H9 (cell line): ENCODE data around the gene IFT57. TPM values are rescaled to one million over a fixed set of nuclear protein-coding genes. Genes with fewer than 3 reads are reported as not detected.

Experiments
- DNase-seq: peaks from one replicate; pipeline ENCODE4 v3.0.0-alpha.2; 2017
- H2AFZ ChIP-seq: one replicate; pipeline ENCODE4 v1.6.1; 2013; ENCODE audit warnings: mild to moderate bottlenecking, low read length, control low read depth, moderate library complexity
- H2AK5ac ChIP-seq: 2 replicates; pipeline ENCODE4 v1.6.1; 2013; ENCODE audit warnings: low read length, control low read depth, mixed read lengths; ENCODE audit not compliant: insufficient read length
- H2BK120ac ChIP-seq: one replicate; pipeline ENCODE4 v1.6.1; 2013; ENCODE audit warnings: low read depth, mild to moderate bottlenecking, low read length, control low read depth, inconsistent platforms; ENCODE audit not compliant: poor library complexity, severe bottlenecking
- H2BK12ac ChIP-seq: 2 replicates; pipeline ENCODE4 v1.6.1; 2013; ENCODE audit warnings: low read length, control low read depth, mixed read lengths, low read depth; ENCODE audit not compliant: insufficient read length
- H2BK15ac ChIP-seq: 2 replicates; pipeline ENCODE4 v1.6.1; 2013; ENCODE audit warnings: low read depth, low read length, control low read depth
- H2BK20ac ChIP-seq: one replicate; pipeline ENCODE4 v1.6.1; 2013; ENCODE audit warnings: low read depth, mild to moderate bottlenecking, low read length, control low read depth, inconsistent platforms; ENCODE audit not compliant: poor library complexity, severe bottlenecking
- H2BK5ac ChIP-seq: 2 replicates; pipeline ENCODE4 v1.6.1; 2013; ENCODE audit warnings: low read length, control low read depth, mixed read lengths; ENCODE audit not compliant: insufficient read length
- H3K14ac ChIP-seq: 2 replicates; pipeline ENCODE4 v1.6.1; 2013; ENCODE audit warnings: low read length, control low read depth; ENCODE audit not compliant: insufficient read depth
- H3K18ac ChIP-seq: 2 replicates; pipeline ENCODE4 v1.6.1; 2013; ENCODE audit warnings: low read depth, mild to moderate bottlenecking, mixed read lengths, low read length, control low read depth; ENCODE audit not compliant: insufficient read length
- H3K23ac ChIP-seq: 2 replicates; pipeline ENCODE4 v1.6.1; 2013; ENCODE audit warnings: low read length, control low read depth, mixed read lengths, low read depth; ENCODE audit not compliant: insufficient read length
- H3K23me2 ChIP-seq: 2 replicates; pipeline ENCODE4 v1.6.1; 2013; ENCODE audit warnings: low read depth, mild to moderate bottlenecking, mixed read lengths, low read length, control low read depth; ENCODE audit not compliant: insufficient read length, poor library complexity, severe bottlenecking
- H3K27ac ChIP-seq: 2 replicates; pipeline ENCODE4 v1.5.1; 2013; ENCODE audit warnings: low read length, control low read depth, mixed read lengths, low read depth; ENCODE audit not compliant: insufficient read length
- H3K27me3 ChIP-seq: 2 replicates; pipeline ENCODE4 v1.6.1; 2013; ENCODE audit warnings: low read length, control low read depth, inconsistent platforms; ENCODE audit not compliant: insufficient read depth
- H3K4ac ChIP-seq: 2 replicates; pipeline ENCODE4 v1.6.1; 2013; ENCODE audit warnings: low read depth, mild to moderate bottlenecking, control low read depth, inconsistent platforms, low read length, moderate library complexity
- H3K4me1 ChIP-seq: 2 replicates; pipeline ENCODE4 v1.6.1; 2013; ENCODE audit warnings: low read length, control low read depth, inconsistent platforms; ENCODE audit not compliant: insufficient read depth
- H3K4me2 ChIP-seq: 2 replicates; pipeline ENCODE4 v1.6.1; 2013; ENCODE audit warnings: low read length, control low read depth, mixed read lengths; ENCODE audit not compliant: insufficient read length, insufficient read depth
- H3K56ac ChIP-seq: 2 replicates; pipeline ENCODE4 v1.6.1; 2013; ENCODE audit warnings: low read depth, mild to moderate bottlenecking, mixed read lengths, low read length, control low read depth; ENCODE audit not compliant: insufficient read length
- H3K79me1 ChIP-seq: 2 replicates; pipeline ENCODE4 v1.6.1; 2013; ENCODE audit warnings: low read depth, mild to moderate bottlenecking, moderate library complexity, low read length, control low read depth, inconsistent platforms; ENCODE audit not compliant: insufficient read depth, poor library complexity, severe bottlenecking
- H3K79me2 ChIP-seq: 2 replicates; pipeline ENCODE4 v1.6.1; 2013; ENCODE audit warnings: low read length, control low read depth, inconsistent platforms; ENCODE audit not compliant: insufficient read depth
- H3K9ac ChIP-seq: 2 replicates; pipeline ENCODE4 v1.6.1; 2013; ENCODE audit warnings: low read length, control low read depth, mixed read lengths; ENCODE audit not compliant: insufficient read length; ENCODE audit errors: extremely low read depth
- H3K9me3 ChIP-seq: one replicate; pipeline ENCODE4 v1.6.1; 2013; ENCODE audit warnings: low read depth, low read length, inconsistent platforms; ENCODE audit not compliant: control insufficient read depth
- H3T11ph ChIP-seq: one replicate; pipeline ENCODE4 v1.6.1; 2013; ENCODE audit warnings: mild to moderate bottlenecking, low read length, control low read depth, inconsistent platforms
- H4K20me1 ChIP-seq: one replicate; pipeline ENCODE4 v1.6.1; 2013; ENCODE audit not compliant: control insufficient read depth, insufficient read length, insufficient read depth
- H4K5ac ChIP-seq: 2 replicates; pipeline ENCODE4 v1.6.1; 2013; ENCODE audit warnings: low read depth, mild to moderate bottlenecking, mixed read lengths, low read length, control low read depth; ENCODE audit not compliant: insufficient read length
- H4K8ac ChIP-seq: replicated peaks from 2 replicates; pipeline ENCODE4 v1.6.1; 2013; ENCODE audit warnings: low read length, control low read depth, mixed read lengths, low read depth; ENCODE audit not compliant: insufficient read length
- H4K91ac ChIP-seq: 2 replicates; pipeline ENCODE4 v1.6.1; 2013; ENCODE audit warnings: low read depth, mild to moderate bottlenecking, moderate library complexity, mixed read lengths, low read length, control low read depth; ENCODE audit not compliant: insufficient read length
- H3K27ac Mint-ChIP-seq, 3 experiments: 2 replicates in 2 of 3; 3 replicates in 1 of 3; pipeline ENCODE4 v1.8.0; 2020 to 2021; ENCODE audit warnings: mixed read lengths in 3 of 3, mild to moderate bottlenecking in 1 of 3, moderate library complexity in 1 of 3
- H3K27me3 Mint-ChIP-seq: 2 replicates; pipeline ENCODE4 v1.8.0; 2021; ENCODE audit warnings: low read depth, mild to moderate bottlenecking, moderate library complexity, mixed read lengths
- H3K36me3 Mint-ChIP-seq, 3 experiments: 2 replicates in 2 of 3; 3 replicates in 1 of 3; pipeline ENCODE4 v1.8.0; 2020 to 2021; ENCODE audit warnings: low read depth in 3 of 3, mixed read lengths in 3 of 3; ENCODE audit not compliant: insufficient read depth in 1 of 3
- H3K4me1 Mint-ChIP-seq, 2 experiments: 2 replicates each; pipeline ENCODE4 v1.8.0; 2020; ENCODE audit warnings: mixed read lengths in 2 of 2
- H3K4me3 Mint-ChIP-seq, 2 experiments: 2 replicates in 1 of 2; 3 replicates in 1 of 2; pipeline ENCODE4 v1.8.0; 2020 to 2021; ENCODE audit warnings: mild to moderate bottlenecking in 2 of 2, mixed read lengths in 2 of 2, moderate library complexity in 1 of 2
- H3K9me3 Mint-ChIP-seq, 2 experiments: 2 replicates in 1 of 2; 3 replicates in 1 of 2; pipeline ENCODE4 v1.8.0; 2020; ENCODE audit warnings: mild to moderate bottlenecking in 2 of 2, mixed read lengths in 2 of 2, moderate library complexity in 1 of 2
- WGBS: extraction: QIAGEN DNeasy Blood & Tissue Kit; methylation state at CpG from one replicate; pipeline ENCODE4 v1.1.7; 2013; ENCODE audit warnings: missing lambda C conversion rate, low lambda C conversion rate, mixed read lengths; ENCODE audit not compliant: insufficient read length; ENCODE audit errors: extremely low coverage; 5-methylcytosine and 5-hydroxymethylcytosine counted together
- total RNA-seq: library from RNA; stranded (reverse); gene quantifications from 2 replicates; pipeline ENCODE4 v1.2.1, GENCODE V29; 2021
- TF ChIP-seq, protein P1 (sequence below): fragments of 200-600 bp; sonication (generic); conservative IDR thresholded peaks from 3 replicates; pipeline ENCODE4 v1.8.0; 2021; ENCODE audit warnings: antibody characterized with exemption, mild to moderate bottlenecking

IFT57 gene
- total RNA-seq, 1 experiment from 2014 or later = 21.4 TPM

- no peaks in the 10 kb centered on the region for H3K27me3 ChIP-seq
- H3K9me3 ChIP-seq = no peaks in the 10 kb centered on the region
- no peak overlapping the region for H2AK5ac ChIP-seq
- H3K14ac ChIP-seq = no peak overlapping the region
- no peak overlapping the region for H2BK20ac ChIP-seq
- no peak overlapping the region for H2BK15ac ChIP-seq
- no CpG with 5 or more reads among the region's 3 CpGs for WGBS
- TF ChIP-seq, protein P1, sequence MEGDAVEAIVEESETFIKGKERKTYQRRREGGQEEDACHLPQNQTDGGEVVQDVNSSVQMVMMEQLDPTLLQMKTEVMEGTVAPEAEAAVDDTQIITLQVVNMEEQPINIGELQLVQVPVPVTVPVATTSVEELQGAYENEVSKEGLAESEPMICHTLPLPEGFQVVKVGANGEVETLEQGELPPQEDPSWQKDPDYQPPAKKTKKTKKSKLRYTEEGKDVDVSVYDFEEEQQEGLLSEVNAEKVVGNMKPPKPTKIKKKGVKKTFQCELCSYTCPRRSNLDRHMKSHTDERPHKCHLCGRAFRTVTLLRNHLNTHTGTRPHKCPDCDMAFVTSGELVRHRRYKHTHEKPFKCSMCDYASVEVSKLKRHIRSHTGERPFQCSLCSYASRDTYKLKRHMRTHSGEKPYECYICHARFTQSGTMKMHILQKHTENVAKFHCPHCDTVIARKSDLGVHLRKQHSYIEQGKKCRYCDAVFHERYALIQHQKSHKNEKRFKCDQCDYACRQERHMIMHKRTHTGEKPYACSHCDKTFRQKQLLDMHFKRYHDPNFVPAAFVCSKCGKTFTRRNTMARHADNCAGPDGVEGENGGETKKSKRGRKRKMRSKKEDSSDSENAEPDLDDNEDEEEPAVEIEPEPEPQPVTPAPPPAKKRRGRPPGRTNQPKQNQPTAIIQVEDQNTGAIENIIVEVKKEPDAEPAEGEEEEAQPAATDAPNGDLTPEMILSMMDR = no peak
- no peak for DNase-seq
- no peak overlapping the region for H3K56ac ChIP-seq
- no peak overlapping the region for H3T11ph ChIP-seq
- H2BK5ac ChIP-seq = no peak overlapping the region
- H3K9ac ChIP-seq = no peak overlapping the region
- H4K20me1 ChIP-seq = no peaks in the 10 kb centered on the region
- no peak overlapping the region for H4K8ac ChIP-seq
- H3K18ac ChIP-seq = no peak overlapping the region
- no peaks in the 10 kb centered on the region for H3K4me1 Mint-ChIP-seq
- H3K27me3 Mint-ChIP-seq = no peaks in the 10 kb centered on the region
- H3K27ac ChIP-seq = no peak overlapping the region
- no peak overlapping the region for H3K4me3 Mint-ChIP-seq
- H4K91ac ChIP-seq = no peak overlapping the region
- no peak overlapping the region for H3K4me2 ChIP-seq
- no peak overlapping the region for H2BK12ac ChIP-seq
- no peak overlapping the region for H3K27ac Mint-ChIP-seq
- H3K79me1 ChIP-seq = no peaks in the 10 kb centered on the region
- no peaks in the 10 kb centered on the region for H3K9me3 Mint-ChIP-seq
- H2BK120ac ChIP-seq = no peak overlapping the region
- no peaks in the 10 kb centered on the region for H3K36me3 Mint-ChIP-seq
- H3K4ac ChIP-seq = no peak overlapping the region
- no peaks in the 10 kb centered on the region for H3K79me2 ChIP-seq
- no peak overlapping the region for H4K5ac ChIP-seq
- no peaks in the 10 kb centered on the region for H3K4me1 ChIP-seq
- H2AFZ ChIP-seq = no peak overlapping the region
- no peaks in the 10 kb centered on the region for H3K23me2 ChIP-seq
- H3K23ac ChIP-seq = no peak overlapping the region
Observed at GRCh38 chr3:108110934-108111333, 111.3 kb downstream of the IFT57 start.

Other genes starting within 250 kb of the IFT57 start
- 15.4 and 18.8 TPM in 2 replicates for gene CD47, start 131.4 kb downstream of the IFT57 start, total RNA-seq
- gene HHLA2, start 74.1 kb upstream of the IFT57 start, total RNA-seq = not detected in 2 replicates